ENCODE measurements around the gene LUZP2.

The LUZP2 gene

GRCh38 chr11:24687531-24688147 lies 190.8 kb downstream of the LUZP2 start:
- Mint-ChIP-seq H3K4me1 (ENCODE audit: low read depth) (no peaks in the 10 kb centered on the region), H3K9me3 (peaks cover 4% of the 10 kb centered on the region), H3K27me3 (ENCODE audit: low read depth) (no peaks in the 10 kb centered on the region), H3K4me3 (no peak overlapping the region), H3K27ac (no peak overlapping the region), H3K36me3 (ENCODE audit: low read depth) (no peaks in the 10 kb centered on the region)

GRCh38 chr11:24688981-24689380 lies 192.1 kb downstream of the LUZP2 start:
- H3K27me3 Mint-ChIP-seq (ENCODE audit: low read depth): no peaks in the 10 kb centered on the region
- H3K9me3 Mint-ChIP-seq: peaks cover 4% of the 10 kb centered on the region
- no peaks in the 10 kb centered on the region for H3K36me3 Mint-ChIP-seq (ENCODE audit: low read depth)
- H3K4me3 Mint-ChIP-seq: no peak overlapping the region
- no peaks in the 10 kb centered on the region for H3K4me1 Mint-ChIP-seq (ENCODE audit: low read depth)
- no peak overlapping the region for H3K27ac Mint-ChIP-seq

GRCh38 chr11:24697522-24698111 lies 200.8 kb downstream of the LUZP2 start:
- no peaks in the 10 kb centered on the region for H3K36me3 Mint-ChIP-seq (ENCODE audit: low read depth)
- no peaks in the 10 kb centered on the region for H3K27me3 Mint-ChIP-seq (ENCODE audit: low read depth)
- H3K4me1 Mint-ChIP-seq (ENCODE audit: low read depth): no peaks in the 10 kb centered on the region
- H3K9me3 Mint-ChIP-seq: peaks cover 12% of the 10 kb centered on the region
- no peak overlapping the region for H3K27ac Mint-ChIP-seq
- H3K4me3 Mint-ChIP-seq: no peak overlapping the region

GRCh38 chr11:24704716-24705115 lies 207.9 kb downstream of the LUZP2 start:
- H3K4me3 Mint-ChIP-seq: no peak overlapping the region
- H3K9me3 Mint-ChIP-seq: peaks cover 5% of the 10 kb centered on the region
- no peaks in the 10 kb centered on the region for H3K4me1 Mint-ChIP-seq (ENCODE audit: low read depth)
- H3K27me3 Mint-ChIP-seq (ENCODE audit: low read depth): no peaks in the 10 kb centered on the region
- no peak overlapping the region for H3K27ac Mint-ChIP-seq
- no peaks in the 10 kb centered on the region for H3K36me3 Mint-ChIP-seq (ENCODE audit: low read depth)

- no peaks in the 10 kb centered on the region for H3K27me3 Mint-ChIP-seq (ENCODE audit: low read depth)
Observed at GRCh38 chr11:24705474-24705873, 208.6 kb downstream of the LUZP2 start.

GRCh38 chr11:24708616-24709015 lies 211.8 kb downstream of the LUZP2 start:
- Mint-ChIP-seq H3K4me3 (no peak overlapping the region), H3K9me3 (peaks cover 6% of the 10 kb centered on the region), H3K4me1 (ENCODE audit: low read depth) (no peaks in the 10 kb centered on the region), H3K27ac (no peak overlapping the region), H3K36me3 (ENCODE audit: low read depth) (no peaks in the 10 kb centered on the region), H3K27me3 (ENCODE audit: low read depth) (no peaks in the 10 kb centered on the region)

More at GRCh38 chr11:24705474-24705873, 208.6 kb downstream of the LUZP2 start:
- Mint-ChIP-seq H3K27ac (no peak overlapping the region), H3K4me1 (ENCODE audit: low read depth) (no peaks in the 10 kb centered on the region), H3K9me3 (peaks cover 5% of the 10 kb centered on the region), H3K36me3 (ENCODE audit: low read depth) (no peaks in the 10 kb centered on the region), H3K4me3 (no peak overlapping the region)

- Mint-ChIP-seq H3K4me1 (ENCODE audit: low read depth) (no peaks in the 10 kb centered on the region), H3K9me3 (peaks cover 6% of the 10 kb centered on the region), H3K27ac (no peak overlapping the region), H3K4me3 (no peak overlapping the region), H3K27me3 (ENCODE audit: low read depth) (no peaks in the 10 kb centered on the region), H3K36me3 (ENCODE audit: low read depth) (no peaks in the 10 kb centered on the region)
Observed at GRCh38 chr11:24709928-24710565, 213.2 kb downstream of the LUZP2 start.

- H3K4me3 Mint-ChIP-seq: no peak overlapping the region
- H3K27ac Mint-ChIP-seq: no peak overlapping the region
- H3K36me3 Mint-ChIP-seq (ENCODE audit: low read depth): no peaks in the 10 kb centered on the region
- no peaks in the 10 kb centered on the region for H3K4me1 Mint-ChIP-seq (ENCODE audit: low read depth)
- peaks cover 14% of the 10 kb centered on the region for H3K9me3 Mint-ChIP-seq
- H3K27me3 Mint-ChIP-seq (ENCODE audit: low read depth): no peaks in the 10 kb centered on the region
Observed at GRCh38 chr11:24714601-24715000, 217.7 kb downstream of the LUZP2 start.

GRCh38 chr11:24716403-24716802 lies 219.6 kb downstream of the LUZP2 start:
- Mint-ChIP-seq H3K27me3 (ENCODE audit: low read depth) (no peaks in the 10 kb centered on the region), H3K9me3 (peaks cover 16% of the 10 kb centered on the region), H3K4me1 (ENCODE audit: low read depth) (no peaks in the 10 kb centered on the region), H3K27ac (no peak overlapping the region), H3K36me3 (ENCODE audit: low read depth) (no peaks in the 10 kb centered on the region), H3K4me3 (no peak overlapping the region)

GRCh38 chr11:24723231-24723630 lies 226.4 kb downstream of the LUZP2 start:
- H3K27me3 Mint-ChIP-seq (ENCODE audit: low read depth): no peaks in the 10 kb centered on the region
- H3K27ac Mint-ChIP-seq: no peak overlapping the region
- no peaks in the 10 kb centered on the region for H3K36me3 Mint-ChIP-seq (ENCODE audit: low read depth)
- H3K9me3 Mint-ChIP-seq: peaks cover 4% of the 10 kb centered on the region
- no peak overlapping the region for H3K4me3 Mint-ChIP-seq
- H3K4me1 Mint-ChIP-seq (ENCODE audit: low read depth): no peaks in the 10 kb centered on the region

- Mint-ChIP-seq H3K9me3 (peaks cover 6% of the 10 kb centered on the region), H3K4me1 (ENCODE audit: low read depth) (no peaks in the 10 kb centered on the region), H3K4me3 (no peak overlapping the region), H3K27ac (no peak overlapping the region), H3K27me3 (ENCODE audit: low read depth) (no peaks in the 10 kb centered on the region), H3K36me3 (ENCODE audit: low read depth) (no peaks in the 10 kb centered on the region)
Observed at GRCh38 chr11:24731554-24731953, 234.7 kb downstream of the LUZP2 start.

- Mint-ChIP-seq H3K9me3 (peaks cover 10% of the 10 kb centered on the region), H3K27ac (no peak overlapping the region), H3K4me1 (ENCODE audit: low read depth) (no peaks in the 10 kb centered on the region), H3K36me3 (ENCODE audit: low read depth) (no peaks in the 10 kb centered on the region), H3K4me3 (no peak overlapping the region), H3K27me3 (ENCODE audit: low read depth) (no peaks in the 10 kb centered on the region)
Observed at GRCh38 chr11:24734742-24735237, 237.9 kb downstream of the LUZP2 start.

- Mint-ChIP-seq H3K36me3 (ENCODE audit: low read depth) (no peaks in the 10 kb centered on the region), H3K4me3 (no peak overlapping the region), H3K9me3 (peaks cover 10% of the 10 kb centered on the region), H3K27me3 (ENCODE audit: low read depth) (no peaks in the 10 kb centered on the region), H3K4me1 (ENCODE audit: low read depth) (no peaks in the 10 kb centered on the region), H3K27ac (no peak overlapping the region)
Observed at GRCh38 chr11:24738972-24739371, 242.1 kb downstream of the LUZP2 start.

- H3K4me1 Mint-ChIP-seq (ENCODE audit: low read depth): no peaks in the 10 kb centered on the region
- H3K36me3 Mint-ChIP-seq (ENCODE audit: low read depth): no peaks in the 10 kb centered on the region
- H3K9me3 Mint-ChIP-seq: peaks cover 11% of the 10 kb centered on the region
- no peak overlapping the region for H3K4me3 Mint-ChIP-seq
- no peak overlapping the region for H3K27ac Mint-ChIP-seq
- no peaks in the 10 kb centered on the region for H3K27me3 Mint-ChIP-seq (ENCODE audit: low read depth)
Observed at GRCh38 chr11:24739637-24740036, 242.8 kb downstream of the LUZP2 start.
